ENCODE results near the gene STX7.
"Not testable (repeated sequence)": the region's sequence is repeated elsewhere in the genome, so short reads cannot be mapped to it uniquely, and the experiment has no call there.

Gene STX7, protein sequence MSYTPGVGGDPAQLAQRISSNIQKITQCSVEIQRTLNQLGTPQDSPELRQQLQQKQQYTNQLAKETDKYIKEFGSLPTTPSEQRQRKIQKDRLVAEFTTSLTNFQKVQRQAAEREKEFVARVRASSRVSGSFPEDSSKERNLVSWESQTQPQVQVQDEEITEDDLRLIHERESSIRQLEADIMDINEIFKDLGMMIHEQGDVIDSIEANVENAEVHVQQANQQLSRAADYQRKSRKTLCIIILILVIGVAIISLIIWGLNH

DNA sequence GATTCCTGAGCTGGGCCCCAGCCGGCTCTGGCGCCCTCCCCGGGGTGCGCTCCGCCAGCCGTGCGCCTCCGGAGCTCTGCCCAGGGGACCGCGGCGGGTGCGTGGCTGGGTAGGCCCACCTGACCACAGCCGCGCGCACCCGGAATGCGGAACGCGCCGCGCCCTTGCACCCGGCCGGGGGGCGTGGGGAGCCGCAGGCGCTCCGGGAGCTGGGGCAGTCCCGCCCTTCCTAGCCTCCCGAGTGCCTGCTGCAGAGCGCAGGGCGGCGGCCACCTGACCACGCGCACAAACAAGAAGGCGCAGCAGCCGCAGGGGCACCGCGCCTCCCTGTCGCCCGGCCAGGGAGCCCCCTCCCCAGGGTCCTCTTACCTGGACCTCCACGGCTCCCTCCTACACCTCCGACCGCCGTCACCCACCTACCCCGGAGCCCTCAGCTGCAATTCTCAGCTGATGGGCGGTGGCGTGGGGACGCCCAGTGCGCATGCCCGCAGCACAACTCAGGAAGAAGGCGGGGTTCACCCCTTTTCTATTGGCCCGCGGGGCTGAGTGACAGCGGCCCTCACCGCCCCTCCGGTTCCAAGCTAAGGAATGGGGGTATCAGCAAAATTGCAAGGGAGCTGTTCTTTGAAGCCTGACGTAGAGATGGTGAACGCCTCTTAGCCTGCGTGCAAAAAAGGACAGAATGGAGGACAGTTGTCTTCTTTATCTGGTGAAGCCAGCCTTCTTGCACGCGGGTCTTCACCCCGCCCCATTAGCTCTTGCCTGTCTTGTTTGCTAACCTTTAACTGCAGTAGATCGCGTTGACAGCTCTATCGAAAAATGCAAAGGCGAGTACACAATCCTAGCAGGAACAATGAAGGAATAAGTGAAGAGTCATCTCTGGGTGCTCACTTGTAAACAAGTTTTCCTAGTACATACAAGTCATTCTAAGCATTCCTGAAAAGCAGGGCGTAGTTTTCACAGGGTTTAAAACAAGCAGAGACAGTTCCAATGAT is at the start of gene STX7:
STX7 (minus strand) TSS at position 479 of the 995 bp plus-strand sequence. CDS start 9,586 bp downstream, outside the sequence.
- DNase-seq (ENCODE audit: low spot score): peak; percentile 97

DNA sequence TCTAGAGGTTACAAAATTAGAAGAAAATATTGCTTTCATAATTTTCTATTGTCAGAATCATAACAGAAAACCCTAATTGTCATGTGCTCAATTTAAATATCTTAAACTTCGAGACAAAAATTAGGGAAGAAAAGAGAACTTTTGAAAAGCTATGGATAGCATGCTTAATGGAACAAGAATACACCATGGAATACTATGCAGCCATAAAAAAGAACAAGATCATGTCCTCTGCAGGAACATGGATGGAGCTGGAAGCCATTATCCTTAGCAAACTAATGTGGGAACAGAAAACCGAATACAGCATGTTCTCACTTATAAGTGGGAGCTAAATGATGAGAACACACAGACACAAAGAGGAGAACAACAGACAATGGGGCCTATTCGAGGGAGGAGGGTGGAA is 47.2 kb upstream of the STX7 start:
- DNase-seq (ENCODE audit: low spot score): not testable (repeated sequence)

DNA sequence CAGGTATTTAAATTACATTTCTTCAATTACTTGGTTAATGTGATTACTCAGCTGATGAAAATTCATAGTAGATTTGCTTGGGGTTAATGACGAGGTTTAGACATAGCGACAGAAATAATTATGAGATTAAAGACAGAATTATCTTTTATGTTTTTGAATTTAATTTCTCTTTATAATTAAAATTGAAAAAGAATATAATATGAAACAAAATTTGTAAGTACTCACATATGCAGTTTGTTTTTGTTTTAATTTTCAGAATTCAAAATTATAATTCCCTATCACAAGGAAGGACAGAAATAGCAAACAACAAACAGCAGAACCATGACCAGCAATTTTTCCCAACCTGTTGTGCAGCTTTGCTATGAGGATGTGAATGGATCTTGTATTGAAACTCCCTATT is 39.5 kb upstream of the STX7 start, which contains the start of gene TAAR8:
TAAR8 (plus strand) TSS at position 301 of the 400 bp plus-strand sequence; CDS start at position 322, 21 bp downstream.
- DNase-seq (ENCODE audit: low spot score): no peak

DNA sequence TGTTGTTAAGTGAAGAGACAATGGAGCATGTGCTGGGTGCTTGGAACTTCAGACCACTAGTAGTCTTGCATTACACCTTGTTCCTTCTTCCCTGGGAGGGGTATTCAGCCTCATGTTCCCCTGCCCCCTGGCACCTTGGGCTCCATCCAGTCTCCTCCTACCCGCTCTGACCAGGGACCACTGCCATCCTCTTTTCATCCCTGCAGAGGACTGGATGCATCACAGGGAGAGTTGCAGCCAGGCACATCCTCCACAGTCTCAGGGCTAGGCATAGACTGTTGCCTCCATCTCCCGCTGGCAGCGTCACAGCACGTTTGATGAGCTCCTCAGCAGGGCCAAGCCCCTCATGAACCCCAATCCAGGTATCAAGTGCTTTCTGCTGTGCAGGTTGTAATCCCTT is 38.3 kb upstream of the STX7 start:
- no peak for DNase-seq (ENCODE audit: low spot score)

DNA sequence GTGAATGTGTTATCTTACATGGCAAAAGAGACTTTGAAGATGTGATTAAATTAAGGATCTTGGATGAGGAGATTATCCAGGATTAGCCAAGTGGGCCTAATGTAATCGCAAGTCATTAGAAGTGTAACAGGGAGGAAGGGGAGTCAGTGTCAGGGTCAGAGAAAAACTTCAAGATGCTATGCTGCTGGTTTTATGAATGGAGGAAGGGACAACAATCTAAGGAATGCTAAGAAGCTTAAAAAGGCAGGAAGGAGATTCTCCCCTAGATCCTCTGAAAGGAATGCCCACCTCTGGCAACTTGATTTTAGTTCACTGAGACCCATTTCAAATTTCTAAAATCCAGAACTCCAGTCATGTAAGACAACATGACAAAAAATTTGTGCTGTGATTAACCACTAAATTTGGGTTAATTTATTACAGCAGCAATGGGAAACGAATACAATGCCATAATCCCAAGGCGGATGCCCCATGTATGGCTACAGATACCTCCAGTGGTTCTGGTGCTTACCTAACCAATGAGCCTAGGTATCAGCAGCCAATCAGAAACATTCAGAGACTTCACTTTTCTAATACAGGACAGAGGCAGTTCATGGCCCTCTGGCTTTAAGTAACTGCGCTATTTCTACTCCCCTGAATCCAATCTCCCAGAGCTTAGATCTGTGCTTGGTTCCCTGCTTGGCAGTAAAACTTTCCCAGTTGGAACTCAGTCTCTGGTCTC is 36.0 kb upstream of the STX7 start:
- no peak for DNase-seq (ENCODE audit: low spot score)

DNA sequence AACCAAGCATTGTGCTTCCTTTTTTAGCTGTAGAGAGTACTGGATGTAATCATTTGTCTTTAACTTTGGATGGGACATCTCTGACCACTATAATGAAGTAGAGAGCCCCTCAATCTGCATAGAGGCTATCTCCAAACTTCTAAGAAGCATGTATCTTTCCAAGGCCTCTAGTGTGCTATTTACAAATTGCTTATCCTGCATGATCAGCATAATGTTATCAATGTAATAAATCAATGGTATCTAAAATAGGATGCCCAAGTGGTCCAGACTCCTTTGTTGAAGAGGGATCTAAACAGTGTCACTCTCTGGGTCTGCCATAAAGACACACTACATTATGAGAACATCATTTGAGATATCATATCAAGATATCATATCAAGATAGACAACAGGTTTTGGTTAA is 31.9 kb upstream of the STX7 start:
- no peak for DNase-seq (ENCODE audit: low spot score)

DNA sequence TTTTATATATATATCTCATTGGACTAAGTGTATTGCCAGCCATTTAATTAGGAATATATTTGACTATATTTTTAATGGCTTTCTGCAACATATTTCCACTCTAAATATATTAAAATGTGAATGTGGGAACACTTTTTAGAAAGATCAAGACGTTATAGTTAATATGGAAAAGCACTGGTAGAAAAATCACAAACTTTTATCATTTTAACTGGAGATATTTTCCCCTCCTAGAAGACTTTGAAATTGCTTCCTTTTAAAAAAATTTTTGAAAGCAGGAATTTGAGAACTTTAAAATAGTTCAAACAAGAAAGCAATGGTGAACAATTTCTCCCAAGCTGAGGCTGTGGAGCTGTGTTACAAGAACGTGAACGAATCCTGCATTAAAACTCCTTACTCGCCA is 25.1 kb upstream of the STX7 start, which contains the start of gene TAAR9:
TAAR9 (plus strand) TSS at position 301 of the 400 bp plus-strand sequence; CDS start at position 314, 13 bp downstream.
- DNase-seq (ENCODE audit: low spot score): no peak

DNA sequence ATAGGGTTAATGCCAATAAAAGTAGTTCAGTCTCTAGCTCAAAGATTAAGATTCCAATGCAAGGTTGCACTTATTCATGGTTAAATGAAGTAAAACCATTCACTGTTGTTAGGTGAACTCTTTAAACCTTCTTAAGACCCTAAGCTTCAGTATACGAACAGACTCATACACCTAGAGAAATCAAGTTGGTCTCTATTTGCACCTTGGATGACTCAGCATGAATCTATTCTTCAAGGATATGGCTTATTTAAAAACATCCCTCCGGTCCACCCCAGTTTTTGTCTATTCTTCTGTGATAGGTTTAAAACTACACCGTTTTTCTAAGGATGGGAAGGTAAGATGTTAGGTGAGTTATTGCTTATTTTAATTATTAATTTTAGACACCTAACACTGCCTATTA is 24.2 kb upstream of the STX7 start:
- DNase-seq (ENCODE audit: low spot score): no peak

DNA sequence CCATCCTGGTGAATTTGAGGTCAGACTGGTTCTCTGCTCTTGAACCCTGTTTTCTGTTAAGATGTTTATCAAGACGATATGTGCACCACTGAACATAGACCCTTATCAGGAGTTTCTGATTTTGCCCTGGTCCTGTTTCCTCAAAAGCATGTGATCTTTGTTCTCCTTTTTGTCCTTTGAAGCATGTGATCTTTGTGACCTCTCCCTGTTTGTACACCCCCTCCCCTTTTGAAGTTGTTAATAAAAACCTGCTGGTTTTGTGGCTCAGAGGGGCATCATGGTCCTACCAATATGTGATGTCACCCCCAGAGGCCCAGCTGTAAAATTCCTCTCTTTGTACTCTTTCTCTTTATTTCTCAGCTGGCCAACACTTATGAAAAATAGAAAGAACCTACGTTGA is 21.6 kb upstream of the STX7 start:
- not testable (repeated sequence) for DNase-seq (ENCODE audit: low spot score)

DNA sequence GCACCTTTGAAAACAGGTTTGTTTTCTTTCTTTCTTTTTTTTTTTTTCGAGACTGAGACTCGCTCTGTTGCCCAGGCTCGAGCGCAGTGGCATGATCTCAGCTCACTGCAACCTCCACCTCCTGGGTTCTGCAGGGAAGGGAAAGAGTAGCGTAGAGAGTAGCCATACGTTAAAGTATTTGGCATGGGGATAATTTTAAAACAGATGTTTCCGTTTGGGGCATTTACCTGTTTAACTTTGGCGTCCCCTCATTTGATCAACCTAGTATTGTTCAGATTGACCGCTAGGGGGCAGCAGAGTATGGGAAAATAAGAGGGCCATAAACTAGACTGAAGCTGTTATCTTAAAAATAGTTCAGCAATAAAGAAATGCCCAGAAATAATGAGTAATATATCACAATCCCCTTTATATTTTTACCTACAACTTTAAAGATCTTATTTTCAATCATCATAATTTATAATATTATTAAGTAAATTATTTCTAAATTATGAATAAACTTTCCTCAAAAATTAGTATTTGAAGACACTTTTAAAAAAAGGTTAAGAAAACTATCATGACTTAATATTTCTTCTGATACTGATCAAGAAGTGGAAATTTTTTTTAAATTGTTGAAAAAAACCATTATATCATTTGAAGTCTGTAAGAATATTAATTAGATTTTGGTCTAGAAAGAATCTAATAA is 17.5 kb upstream of the STX7 start:
- DNase-seq (ENCODE audit: low spot score): peak; percentile 81

DNA sequence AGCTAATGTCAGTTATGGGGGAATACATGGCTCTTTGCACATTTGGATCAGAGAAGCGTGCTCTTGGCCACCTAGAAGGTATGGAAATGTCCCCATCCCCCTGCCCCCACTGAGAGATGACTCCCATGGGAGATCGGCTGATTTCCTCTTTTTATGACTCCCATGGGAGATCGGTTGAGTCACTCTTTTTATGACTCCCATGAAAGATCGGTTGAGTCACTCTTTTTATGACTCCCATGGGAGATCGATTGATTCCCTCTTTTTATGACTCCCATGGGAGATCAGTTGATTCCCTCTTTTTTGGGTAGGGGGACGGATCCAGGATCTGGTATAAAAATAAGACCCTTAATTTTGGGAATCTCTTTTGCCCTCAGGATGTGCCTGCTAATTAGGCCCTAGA is 14.9 kb upstream of the STX7 start:
- no peak for DNase-seq (ENCODE audit: low spot score)

DNA sequence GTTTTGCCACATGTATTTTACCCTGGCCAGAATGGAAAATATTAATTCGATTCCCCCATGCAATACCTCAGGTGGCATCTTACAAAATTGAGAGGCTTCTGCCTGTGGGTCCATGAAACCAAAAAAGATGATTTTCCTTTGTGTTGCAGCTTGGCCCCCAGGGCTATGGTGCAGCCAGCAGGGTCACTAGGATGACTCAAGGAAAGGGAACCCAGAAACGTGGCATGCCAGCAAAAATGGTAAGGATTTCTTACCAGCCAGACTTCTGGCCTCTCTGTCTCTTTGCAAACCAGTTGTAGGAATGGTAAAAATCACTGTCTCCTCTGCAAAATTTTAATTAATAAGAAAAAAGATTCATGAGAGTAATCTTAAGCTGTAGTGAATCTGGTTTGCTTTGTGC is 13.5 kb upstream of the STX7 start:
- no peak for DNase-seq (ENCODE audit: low spot score)

DNA sequence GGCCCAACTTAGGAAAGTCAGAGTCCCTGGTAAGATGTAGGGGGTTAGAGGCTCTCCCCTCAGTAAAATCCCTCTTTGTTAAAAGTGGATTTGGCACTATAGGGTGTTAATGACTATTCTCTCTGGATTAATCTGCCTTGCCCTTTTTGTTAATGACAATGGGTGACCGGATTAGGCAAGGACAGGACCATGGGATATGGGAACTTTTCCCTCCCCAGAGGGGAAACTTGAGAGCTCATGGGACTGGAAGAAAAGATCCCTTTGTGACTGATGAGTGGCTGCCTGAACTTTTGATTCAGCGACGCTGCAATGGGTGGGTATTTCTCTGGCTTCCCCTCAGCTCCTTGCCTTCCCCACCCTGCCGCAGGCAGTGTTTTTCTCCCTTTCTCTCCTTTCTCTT is 12.9 kb upstream of the STX7 start:
- DNase-seq (ENCODE audit: low spot score): no peak

DNA sequence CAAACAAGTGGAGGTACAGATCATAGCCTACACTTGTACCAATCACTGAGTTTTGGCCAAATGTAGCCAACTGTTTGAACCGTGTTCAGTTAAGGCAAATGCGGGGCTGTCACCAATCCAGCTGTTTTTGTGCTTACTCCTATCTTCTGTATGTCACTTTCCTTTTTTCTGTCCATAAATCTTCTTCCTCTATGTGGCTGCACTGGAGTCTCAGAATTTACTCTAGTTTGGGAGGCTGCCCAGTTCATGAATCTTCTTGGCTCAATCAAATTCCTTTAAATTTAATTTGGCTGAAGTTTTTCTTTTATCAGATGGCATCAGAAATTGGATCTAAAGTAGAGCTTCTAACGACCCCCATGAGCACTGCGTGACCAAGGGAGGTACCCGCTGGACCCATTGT is 11.7 kb upstream of the STX7 start:
- no peak for DNase-seq (ENCODE audit: low spot score)

DNA sequence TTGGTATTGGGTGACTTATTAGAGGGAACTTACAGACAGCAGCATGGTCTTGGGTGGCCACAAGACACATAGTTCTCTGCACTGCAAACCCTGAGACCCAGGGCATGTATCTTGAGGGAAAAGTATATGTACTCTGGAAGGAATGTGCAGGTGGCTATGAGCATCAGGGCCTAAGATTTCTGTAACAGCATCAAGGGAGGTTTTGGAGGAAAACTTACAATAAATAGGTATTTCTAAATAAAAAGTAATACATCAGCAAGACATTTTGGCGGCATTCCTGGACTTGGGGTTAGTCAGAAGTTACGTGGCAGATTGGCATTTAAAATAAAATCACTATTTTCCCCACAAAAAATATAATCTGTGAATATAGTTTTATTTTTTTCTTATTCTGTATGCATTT is 8.0 kb upstream of the STX7 start:
- no peak for DNase-seq (ENCODE audit: low spot score)

DNA sequence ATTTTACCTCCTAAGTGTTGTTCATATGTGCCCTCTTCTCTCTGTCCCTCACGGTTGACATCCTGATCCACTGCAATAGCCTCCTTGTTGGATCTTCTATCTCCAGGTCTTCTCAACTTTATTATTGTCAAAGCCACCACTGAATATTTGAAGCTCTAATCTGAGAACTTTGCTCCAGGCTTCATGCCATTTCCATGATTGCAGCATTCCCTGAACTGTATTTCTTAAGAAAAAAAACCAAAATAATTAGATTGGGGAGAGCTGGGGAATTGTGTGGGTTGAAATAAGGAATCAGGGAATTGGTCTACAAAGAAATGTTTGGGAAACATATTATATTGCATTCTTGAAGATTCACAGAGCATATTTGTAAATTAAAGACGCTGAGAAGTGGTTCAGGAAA is 2.5 kb upstream of the STX7 start:
- no peak for DNase-seq (ENCODE audit: low spot score)

DNA sequence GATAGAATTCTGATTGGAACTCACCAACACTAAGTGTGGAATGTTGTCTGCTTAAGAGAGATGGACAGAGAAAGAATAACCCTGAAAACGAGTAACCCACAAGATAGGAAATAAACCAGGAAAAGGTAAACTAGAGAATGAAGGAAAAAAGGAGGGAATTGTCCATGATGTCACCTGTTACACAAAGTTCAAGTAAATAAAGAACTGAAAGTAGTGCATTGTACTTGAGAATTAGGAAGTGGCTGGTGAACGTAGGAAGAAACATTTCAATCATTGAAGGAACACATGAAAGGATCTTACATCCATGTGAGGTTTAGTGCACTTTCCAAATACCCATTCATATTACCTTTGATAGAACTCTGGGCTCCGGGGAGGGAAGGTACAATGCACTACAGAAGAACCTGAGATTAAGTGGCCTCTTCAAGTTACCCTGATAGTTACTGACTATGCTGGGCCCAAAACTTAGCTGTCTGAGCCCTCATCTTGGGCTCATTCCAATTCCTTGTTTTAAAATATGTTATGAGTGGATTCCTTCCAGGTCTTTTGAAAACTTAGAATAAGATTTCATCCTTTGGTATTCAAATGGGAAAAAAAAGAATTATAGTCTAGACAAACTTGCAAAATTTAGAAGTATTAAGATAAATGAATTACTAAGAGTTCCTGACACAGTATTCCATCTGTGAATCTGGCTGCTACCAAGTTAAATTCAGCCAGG is 1.1 kb upstream of the STX7 start:
- DNase-seq (ENCODE audit: low spot score): peak; percentile 73

DNA sequence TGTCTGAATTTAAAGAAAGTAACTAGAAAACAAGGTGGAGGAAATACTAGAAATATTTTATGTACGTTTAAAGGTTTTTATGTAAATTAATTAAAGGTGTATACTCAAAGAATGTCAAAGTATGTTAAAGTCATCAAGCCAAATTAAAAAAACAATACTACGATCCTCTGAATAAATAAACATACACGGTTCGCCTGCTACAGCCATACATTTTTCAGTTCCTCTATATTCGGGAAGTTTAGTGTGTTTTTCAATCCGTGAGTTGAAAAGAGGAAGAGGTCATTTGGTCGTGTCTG is 626 bp downstream of the STX7 start:
- peak; percentile 74 for DNase-seq (ENCODE audit: low spot score)

DNA sequence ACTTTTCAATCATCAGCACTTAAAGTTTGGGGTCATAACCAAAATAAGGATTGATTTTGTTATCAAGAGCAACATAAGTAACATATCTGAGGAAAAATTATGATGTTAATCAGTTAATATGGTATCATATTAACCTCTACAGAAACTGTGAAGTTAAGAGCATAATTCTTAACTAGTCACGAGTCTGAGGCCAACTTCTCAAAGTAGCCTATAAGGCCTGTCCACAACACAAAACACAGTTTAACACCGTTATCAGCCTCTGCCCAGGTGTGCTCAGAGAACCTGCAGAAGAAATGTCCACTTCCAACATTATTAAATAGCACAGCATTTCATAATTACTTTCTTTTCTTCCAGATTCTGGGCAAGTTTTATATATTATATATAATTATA is 1.1 kb downstream of the STX7 start:
- no peak for DNase-seq (ENCODE audit: low spot score)

DNA sequence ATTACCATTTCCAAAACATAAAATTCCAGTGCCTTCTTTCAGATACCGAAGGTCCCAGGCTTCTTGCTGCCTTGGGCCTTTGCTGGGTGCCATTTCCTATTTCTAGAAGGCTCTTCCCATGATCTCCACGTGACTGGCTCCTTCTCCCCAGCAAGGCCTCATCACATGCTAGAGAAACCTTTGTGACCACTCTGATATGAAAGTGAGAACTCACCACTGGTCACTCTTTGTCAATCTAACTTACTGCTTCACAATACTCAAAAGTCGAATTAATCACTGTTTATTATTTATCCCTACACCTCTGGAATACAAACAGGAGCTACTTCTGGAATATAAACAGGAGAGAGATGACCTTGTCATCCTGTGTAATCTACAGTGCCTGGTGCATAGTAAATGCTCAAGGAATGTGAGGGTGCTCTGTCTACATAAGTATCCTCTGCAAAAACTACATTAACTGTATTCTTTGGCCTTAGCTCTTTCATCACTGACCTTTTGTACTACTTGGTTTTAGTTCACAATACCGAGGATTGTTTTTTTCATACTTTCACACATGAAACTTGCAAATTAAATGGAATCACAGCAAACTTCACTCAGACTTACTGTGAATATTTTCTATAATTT is 1.6 kb downstream of the STX7 start:
- peak; percentile 72 for DNase-seq (ENCODE audit: low spot score)

All from pons (tissue), 1 donor.